Breast epithelium (tissue), 3 donors: Measurements from ENCODE around the gene TMEM178A.

Experiments used
- POLR2A ChIP-seq: fragments of 450-650 bp; IDR thresholded peaks from one replicate; pipeline ENCODE4 v1.6.1; 2016; ENCODE audit warnings: antibody characterized with exemption, mild to moderate bottlenecking, moderate library complexity
- POLR2AphosphoS5 ChIP-seq, 3 donors: sonication (generic); formaldehyde crosslinking; IDR thresholded peaks; one replicate each; pipeline ENCODE4 v1.6.1; 2017; ENCODE audit warnings: antibody characterized with exemption in 3 of 3
- TF ChIP-seq, protein P1 (sequence below), 3 donors: fragments of 450-650 bp; IDR thresholded peaks; one replicate each; pipeline ENCODE4 v1.5.1; 2016 to 2017; ENCODE audit warnings: antibody characterized with exemption in 3 of 3, mild to moderate bottlenecking in 3 of 3, moderate library complexity in 3 of 3

DNA sequence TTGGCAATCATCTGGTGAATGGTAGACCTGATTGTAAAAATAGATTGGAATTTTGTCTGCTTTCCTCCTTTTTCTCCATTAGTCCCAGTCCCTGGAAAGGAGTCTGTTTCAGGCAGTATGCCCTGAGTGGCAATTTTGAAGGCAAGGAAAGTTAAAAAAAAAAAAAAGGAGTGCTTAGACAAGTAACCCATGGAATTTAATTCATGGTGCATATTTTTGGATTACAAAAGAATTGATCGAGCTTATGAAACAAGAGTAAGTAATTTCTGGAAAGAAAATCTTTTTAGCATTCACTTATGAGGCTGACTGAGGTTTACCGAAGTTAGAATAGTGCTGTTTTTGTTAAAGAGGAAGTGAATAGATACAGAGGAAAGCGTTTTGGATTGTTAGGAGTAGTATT lies 29.4 kb upstream of the TMEM178A start:
- TF ChIP-seq, protein P1, sequence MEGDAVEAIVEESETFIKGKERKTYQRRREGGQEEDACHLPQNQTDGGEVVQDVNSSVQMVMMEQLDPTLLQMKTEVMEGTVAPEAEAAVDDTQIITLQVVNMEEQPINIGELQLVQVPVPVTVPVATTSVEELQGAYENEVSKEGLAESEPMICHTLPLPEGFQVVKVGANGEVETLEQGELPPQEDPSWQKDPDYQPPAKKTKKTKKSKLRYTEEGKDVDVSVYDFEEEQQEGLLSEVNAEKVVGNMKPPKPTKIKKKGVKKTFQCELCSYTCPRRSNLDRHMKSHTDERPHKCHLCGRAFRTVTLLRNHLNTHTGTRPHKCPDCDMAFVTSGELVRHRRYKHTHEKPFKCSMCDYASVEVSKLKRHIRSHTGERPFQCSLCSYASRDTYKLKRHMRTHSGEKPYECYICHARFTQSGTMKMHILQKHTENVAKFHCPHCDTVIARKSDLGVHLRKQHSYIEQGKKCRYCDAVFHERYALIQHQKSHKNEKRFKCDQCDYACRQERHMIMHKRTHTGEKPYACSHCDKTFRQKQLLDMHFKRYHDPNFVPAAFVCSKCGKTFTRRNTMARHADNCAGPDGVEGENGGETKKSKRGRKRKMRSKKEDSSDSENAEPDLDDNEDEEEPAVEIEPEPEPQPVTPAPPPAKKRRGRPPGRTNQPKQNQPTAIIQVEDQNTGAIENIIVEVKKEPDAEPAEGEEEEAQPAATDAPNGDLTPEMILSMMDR (IDR thresholded peaks at IDR 0.05) = no peak
- TF ChIP-seq POLR2A (no peak), POLR2AphosphoS5 (IDR thresholded peaks at IDR 0.05) (no peak)
